Measurements from ENCODE around the gene ASAH2.
"Not testable (repeated sequence)": the region's sequence is repeated elsewhere in the genome, so short reads cannot be mapped to it uniquely, and the experiment has no call there.

Gene ASAH2

DNA sequence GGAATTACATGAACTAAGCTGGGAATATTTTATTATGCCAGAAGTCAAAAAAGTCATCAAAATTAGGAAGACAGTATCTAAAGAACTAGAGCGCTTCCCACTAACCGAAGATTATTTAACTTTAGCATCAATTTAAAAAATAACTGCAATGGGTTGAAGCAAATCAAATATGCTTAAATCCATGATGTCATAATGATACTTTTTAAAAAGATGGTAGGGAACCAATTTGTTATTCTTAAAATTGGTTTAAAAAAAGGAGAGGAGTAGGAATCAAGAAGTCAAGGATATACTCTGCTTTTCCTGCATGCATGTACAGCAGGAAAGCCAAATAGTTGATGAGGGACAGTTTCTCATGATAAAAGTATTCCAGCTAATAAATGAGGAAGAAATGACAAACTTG is 3.2 kb upstream of the ASAH2 start:
- no peak for DNase-seq (ENCODE audit: low spot score)

DNA sequence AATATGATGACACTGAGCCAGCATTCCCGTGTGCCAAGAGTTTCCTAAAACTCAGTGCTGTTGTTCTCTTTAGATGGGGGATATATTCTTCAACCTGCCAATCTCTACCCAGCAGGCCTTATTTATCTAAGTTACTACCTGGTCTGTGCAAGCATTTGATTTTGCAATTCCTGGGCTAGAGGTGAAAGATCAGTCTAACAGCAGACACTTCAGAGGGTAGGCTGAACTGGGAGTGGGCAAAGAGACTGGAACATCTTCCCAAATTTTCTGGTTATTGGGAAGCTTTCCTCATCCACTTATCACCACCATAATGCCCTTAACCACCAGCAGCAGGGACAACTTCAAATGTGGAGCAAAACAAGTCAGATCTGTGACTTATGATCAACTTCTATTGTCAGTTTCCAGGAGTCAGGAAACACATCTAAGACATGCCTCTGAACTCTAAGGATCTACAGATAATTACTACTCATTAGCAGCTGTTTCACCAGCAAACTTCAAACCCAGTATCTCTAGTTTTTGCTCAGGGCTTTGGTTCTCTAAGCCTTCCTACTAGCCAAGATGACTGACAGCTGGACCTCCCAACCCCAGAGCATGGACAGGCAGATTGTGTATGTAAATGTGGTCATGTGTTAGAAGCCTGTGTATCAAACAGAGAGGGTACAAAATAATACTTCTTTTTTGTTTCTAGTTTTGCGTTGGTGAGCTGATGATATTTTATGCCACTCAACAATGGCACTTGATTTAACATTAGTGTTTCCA is 1.0 kb downstream of the ASAH2 start:
- no peak for DNase-seq (ENCODE audit: low spot score)

DNA sequence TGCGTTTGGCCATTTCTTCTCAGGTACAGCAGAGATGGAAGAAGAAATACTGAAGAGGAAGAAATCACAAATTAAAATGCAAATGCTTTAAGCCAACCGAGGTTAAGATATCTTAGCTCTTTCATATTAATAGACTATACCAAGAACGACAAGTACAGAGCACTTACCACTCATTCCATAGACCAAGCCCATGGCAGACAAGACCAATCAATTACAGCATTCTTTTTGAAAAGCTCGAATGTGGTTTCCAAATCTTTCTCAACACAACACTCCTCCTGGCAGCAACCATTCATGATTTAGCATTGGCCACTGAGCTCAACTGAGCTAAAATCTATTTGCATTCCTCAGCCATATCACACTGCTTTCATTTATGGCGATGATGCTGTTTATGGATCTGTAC is 2.7 kb downstream of the ASAH2 start:
- no peak for DNase-seq (ENCODE audit: low spot score)

DNA sequence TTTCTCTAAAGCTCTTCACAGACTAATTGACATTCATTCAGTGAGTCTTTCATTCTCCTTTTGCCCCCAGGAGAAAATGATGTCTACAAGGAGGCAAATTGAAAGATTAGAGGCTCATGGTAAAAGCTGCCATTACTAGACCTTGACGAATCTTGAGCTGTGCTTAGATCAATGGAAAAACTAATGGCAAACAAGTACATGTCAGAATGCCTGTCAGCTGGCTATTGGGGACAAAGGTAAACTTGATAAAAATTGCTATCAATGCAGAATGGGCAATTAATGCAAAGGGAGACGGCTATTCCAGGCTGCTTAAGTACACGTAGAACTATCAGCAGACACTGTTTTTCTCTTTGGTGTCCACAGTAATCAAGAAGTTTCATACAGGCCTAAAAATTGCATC is 3.3 kb downstream of the ASAH2 start:
- no peak for DNase-seq (ENCODE audit: low spot score)

DNA sequence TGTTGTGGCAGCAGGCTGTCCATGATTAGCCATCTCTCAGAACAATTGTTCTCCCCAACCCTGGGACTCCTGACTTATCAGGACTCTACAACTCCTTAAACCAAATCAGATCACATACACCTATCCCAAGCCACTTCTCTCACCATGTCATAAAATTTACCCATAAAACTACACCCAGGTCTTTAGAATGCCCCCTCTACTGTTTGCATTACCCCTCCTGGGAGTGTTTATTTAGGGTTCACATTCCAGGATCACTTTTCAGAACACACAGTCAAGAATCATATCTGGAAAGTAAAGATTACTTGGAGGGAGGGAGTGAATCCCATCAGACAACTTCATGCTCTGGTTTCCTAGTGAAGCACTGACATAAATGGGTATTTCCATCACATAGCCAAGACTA is 7.1 kb downstream of the ASAH2 start:
- no peak for DNase-seq (ENCODE audit: low spot score)

DNA sequence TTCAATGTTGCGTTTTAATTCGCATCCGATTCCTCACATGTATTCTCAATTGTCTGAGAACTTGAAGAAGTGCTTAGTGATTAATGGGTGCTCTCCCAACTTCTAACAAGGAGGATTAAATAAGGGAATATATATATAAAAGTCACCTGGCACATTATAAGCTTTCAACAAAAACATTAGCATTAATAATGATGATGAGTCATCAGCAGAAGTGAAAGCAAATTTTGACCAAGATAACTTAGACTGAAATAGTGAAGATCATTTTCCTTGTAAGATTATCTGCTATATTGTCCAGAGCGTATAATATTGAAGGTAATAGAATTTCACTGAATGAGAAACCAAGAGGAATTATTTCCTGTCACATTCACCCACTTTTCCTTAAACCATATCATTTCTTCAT is 8.5 kb downstream of the ASAH2 start:
- DNase-seq (ENCODE audit: low spot score), result no peak

DNA sequence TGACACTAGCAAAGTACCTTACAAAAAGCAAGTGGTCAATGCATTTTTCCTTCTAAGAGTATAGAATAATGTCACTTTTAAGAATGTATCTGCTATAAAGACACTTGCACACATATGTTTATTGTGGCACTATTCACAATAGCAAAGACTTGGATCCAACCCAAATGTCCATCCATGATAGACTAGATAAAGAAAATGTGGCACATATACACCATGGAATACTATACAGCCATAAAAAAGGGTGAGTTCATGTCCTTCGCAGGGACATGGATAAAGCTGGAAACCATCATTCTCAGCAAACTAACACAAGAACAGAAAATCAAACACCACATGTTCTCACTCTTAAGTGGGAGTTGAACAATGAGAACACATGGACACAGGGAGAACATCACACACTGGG is 9.8 kb downstream of the ASAH2 start:
- DNase-seq (ENCODE audit: low spot score), result not testable (repeated sequence)

DNA sequence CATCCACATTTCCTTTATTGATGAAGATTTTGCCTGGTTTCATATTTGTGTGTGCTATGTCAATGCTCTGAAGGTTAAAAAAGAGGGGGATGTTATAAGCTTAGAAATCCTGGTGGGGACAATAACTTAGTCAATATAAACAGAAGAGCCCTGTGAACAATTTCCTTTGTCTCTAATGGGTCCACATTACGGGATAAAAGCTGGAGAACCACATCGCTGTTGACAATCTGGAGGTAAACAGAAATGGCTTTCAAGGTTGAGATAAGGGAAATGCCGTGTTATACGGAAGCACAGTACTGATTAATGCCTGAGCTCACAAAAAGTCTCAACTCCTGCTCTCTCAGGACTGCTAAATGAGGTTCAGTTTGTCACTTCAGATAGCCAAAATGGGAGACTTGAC is 16.8 kb downstream of the ASAH2 start:
- no peak for DNase-seq (ENCODE audit: low spot score)

DNA sequence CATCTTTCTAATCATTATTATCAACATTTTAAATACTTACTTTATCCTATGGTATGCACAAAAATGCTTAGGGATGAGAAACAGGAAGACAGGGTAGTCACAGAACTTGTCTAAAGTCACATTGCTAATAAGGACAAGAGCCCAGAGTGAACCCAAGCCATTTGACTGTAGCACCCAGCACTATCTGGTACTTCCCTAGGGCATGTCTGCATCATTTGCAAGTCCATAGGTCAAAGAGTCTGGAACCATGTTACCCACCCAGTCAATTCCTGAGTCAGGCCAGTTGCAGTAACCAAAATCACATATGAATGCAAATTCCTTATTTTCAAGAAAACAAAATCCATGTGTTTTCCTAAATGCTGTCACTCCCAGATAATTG is 19.1 kb downstream of the ASAH2 start:
- no peak for DNase-seq (ENCODE audit: low spot score)

DNA sequence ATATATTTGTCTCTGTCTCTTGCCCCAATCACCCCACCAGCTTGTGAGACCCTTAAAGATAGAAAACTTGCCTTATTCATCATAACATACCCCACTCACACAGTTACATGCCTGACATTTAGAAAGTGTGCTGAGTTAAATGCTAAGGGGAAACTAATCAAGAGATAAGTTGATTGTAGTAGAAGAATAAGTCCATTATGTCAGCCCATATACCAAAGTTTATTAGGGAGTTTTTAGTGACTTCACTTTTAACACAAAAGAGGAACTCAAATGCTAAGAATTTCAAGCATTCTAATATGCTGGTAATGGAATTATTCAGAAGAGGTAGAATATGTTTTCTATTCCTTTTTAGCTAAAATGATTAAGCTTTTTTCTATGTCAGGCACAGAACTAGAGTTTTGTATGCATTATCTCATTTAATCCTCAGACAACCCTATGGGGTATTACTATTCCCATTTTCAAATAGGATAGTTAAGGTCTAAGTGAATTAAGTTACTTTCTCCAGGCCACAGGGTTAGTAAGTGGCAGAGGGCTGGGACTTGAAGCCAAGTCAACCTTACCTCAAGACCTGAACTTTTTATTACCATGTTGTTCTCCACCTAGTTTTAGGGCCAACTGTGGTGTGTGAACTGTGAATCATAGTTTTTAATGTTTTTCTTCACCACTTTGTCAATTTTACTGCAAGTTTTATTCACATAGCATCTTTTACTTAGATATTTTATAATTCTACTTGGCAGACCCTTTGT is 19.6 kb downstream of the ASAH2 start:
- no peak for DNase-seq (ENCODE audit: low spot score)

DNA sequence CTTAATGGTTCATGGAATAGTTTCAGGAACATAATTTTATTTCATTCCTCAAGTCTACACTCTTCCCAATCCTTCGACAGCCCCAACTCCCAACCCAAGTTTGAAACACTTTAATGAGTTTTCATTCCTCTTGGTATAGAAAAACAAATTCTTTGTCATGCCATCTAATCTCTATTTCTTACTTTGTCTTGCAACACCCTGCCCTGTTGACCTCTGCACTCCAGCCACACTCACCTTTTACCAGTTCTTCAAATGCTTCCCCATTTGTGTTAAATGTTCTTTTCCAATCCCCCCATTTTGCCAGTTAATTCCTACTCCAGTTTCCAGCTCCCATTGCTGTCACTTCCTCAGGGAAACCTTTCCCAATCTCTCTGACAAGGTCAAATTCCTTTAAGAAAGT is 21.9 kb downstream of the ASAH2 start:
- no peak for DNase-seq (ENCODE audit: low spot score)

DNA sequence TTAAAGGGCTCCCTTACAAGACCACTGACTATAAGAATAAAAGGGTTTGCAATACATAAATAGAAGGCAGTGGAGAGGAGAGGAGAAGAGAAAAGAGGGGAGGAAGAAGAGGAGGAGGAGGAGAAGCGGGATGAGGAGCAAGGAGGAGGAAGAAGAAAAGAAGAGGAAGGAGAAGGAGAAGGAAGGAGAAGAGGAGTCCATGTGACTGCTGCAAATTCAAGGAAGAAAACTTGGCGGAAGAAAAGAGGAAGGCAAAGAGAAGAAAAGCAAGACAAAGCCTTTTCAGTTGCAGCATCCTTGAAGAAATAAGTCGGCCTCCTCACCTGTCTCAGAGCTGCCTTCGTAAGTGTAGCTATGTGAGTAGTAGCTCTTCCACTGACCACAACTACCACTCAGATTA is 22.6 kb downstream of the ASAH2 start:
- DNase-seq (ENCODE audit: low spot score), result no peak

DNA sequence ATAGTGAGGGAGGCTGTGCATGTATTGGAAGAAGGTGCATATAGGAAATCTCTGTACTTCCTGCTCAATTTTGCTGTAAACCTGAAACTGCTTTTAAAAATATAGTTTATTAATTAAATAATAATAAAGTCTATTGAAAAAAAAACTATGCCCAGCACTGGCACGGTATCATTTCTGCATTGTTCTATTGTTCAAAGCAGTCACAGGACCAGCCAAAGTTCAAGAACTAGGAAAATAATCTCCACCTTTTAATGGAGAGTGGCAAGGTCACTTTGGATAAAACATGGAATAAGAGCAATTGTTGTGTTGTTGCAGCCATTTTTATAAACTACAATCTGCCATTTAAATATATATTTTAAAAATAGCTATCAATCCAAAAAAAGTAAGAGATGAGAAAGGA is 24.7 kb downstream of the ASAH2 start:
- no peak for DNase-seq (ENCODE audit: low spot score)

DNA sequence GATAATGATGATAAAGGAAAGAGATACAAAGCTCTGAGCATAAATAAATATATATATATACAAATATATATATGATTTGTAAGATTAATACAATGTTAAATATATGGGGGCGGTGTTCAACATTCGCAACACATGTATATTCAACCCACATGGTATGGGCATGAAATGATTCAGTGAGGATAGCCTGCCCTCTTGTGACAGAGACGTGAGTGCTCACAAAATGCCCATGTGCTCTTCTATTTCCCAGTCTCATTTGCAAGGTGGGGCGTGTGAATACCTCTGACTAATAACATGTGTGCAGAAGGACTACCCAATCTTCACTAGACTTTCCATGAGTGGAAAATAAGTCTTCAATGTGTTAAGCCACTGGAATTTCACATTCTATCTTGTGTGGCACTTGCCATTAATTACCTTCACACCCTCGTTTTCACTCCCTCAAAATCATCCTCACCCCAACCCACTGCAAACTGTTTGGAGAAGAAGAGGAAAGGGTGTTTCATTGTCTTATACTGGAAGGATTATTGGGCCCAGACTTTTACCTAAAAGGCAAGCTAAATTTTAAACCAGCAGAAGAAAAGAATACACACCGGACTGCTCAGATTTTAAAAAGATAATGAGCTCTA is 26.9 kb downstream of the ASAH2 start:
- peak; percentile 50 for DNase-seq (ENCODE audit: low spot score)

DNA sequence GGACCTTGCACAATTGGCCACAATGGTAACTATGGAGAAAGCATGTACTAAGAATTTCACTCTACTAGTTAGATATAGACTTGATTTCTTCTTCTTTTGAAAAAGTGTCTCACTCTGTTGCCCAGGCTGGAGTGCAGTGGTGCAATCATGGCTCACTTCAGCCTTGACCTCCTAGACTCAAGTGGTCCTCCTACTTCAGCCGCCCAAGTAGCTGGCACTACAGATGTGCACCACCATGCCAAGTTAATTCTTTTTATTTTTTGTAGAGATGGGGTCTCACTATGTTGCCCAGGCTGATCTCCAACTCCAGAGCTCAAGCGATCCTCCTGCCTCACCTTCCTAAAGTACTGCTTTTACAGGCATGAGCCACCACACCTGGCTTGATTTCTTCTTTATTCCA is 29.1 kb downstream of the ASAH2 start:
- DNase-seq (ENCODE audit: low spot score), result no peak

DNA sequence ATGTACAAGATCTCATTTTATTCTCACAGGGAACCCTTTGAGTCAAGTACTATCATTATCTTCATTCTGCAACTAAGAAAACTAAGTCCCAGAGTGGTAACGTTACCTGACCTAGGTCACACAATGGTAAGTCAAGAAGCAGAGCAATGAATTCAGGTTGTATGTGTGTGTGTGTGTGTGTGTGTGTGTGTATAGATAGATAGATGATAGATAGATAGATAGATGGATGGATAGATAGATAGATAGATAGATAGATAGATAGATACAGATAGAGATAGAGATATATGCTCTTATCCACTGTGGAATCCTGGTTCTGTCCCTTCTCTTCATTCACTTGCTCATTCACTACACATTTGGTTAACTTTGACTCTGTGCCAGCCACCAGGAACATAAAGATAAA is 29.8 kb downstream of the ASAH2 start:
- no peak for DNase-seq (ENCODE audit: low spot score)

DNA sequence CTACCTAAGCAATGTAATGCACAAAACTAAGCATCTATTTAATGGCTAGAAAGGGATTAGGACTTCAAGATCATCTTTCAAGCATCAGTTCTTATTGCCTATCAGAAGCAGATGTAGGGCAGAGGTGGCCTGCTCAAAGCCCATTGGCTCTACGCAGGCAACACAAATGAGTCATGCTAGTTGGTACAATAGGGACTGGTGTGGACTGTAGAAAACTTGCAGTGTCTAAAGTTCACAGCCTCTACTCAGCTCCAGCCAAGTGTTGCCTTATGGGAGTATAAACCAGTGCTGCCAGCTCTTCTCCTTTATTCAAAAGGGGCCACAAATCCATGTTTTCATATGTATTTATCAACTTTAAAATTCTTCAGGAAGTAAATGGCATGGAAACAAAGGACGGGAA is 31.7 kb downstream of the ASAH2 start:
- no peak for DNase-seq (ENCODE audit: low spot score)

DNA sequence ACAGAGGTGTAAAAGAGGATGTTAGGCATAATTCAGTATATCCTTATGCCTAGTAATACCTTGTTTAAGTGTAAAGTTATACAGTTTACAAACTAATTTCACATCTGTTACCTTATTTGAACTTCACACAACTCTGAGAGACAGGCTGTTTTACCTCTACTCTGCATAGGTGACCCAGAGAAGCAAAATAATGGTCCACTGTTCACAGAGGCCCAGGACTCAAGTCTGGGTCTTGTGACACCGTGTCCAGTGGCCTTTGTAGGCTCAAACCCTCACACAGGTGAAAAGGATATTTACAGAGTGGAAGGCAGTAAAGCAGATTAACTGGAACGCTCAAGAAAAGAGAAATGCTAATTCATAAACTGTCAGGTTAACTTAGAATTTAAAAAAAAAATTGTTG is 32.1 kb downstream of the ASAH2 start:
- no peak for DNase-seq (ENCODE audit: low spot score)

DNA sequence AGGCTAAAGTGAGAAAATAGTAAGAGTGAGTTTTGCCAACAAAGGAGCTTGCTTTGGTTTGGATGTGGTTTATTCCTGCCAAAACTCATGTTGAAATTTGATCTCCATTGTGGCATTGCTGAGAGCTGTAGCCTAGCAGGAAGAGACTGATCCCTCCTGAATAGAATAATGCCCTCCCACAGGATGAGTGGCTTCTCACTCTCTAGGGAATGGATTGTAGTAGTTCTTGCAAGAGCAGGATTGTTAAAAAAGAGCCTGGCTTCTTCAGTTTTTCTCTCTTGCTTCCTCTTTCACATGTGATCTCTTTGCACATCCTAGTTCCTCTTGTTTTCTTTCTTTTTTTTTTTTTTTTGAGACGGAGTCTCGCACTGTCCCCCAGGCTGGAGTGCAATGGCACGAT is 34.4 kb downstream of the ASAH2 start:
- peak; percentile 30 for DNase-seq (ENCODE audit: low spot score)

DNA sequence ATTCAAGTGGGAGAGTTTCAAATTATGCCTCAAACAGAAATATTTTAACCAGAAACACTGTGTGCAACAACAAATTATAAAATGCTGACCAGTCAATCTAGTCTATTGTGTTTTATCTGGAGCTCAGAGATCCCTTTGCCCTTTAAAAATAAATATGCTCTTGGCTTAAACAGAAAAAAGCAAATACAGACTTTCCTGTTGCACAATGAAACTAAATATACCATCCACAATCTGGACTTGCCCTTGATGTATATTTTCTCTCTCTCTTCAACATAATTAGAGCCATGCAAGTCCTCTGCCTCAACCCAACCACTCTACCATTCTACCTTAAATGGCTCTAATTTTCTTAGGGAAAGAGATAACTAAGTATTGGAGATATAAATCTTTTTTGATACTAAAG is 34.9 kb downstream of the ASAH2 start:
- DNase-seq (ENCODE audit: low spot score), result no peak

DNA sequence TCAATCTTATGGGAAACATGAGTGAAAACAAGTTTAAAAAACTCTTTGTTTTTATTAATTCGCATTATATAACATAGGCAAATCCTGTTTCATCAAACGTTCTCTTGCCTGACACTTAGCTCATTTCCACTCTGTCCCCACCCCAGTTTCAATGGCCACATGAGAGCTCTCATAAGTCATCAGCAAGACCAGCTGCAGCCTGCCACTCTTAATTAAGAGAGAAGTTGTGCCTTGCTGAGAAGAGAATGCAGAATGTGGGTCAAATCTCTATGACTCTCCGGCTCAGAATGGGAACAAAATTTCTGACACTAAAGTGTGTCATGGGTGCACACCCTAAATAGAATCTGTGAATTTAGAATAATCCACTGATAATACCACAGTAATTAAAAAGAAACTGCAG is 39.6 kb downstream of the ASAH2 start:
- DNase-seq (ENCODE audit: low spot score), result no peak

DNA sequence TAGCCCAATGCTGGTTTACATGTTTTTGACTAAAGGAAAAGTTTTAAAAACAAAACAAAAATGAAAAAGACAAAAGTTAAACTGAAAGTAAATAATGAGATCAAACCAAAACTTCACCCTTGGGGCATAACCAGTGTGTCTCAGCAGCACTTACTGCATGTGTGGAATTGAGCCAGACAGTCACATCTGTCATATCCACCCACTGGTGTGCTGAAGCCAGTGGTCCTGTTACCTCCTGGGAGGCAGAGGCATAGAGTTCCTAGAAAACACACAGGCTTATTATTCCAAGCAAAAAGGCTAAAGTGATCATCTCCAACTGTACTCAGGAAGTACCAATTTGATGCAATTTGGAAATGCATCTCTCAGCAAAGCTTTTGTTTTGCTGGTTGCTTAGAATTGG is 40.4 kb downstream of the ASAH2 start:
- DNase-seq (ENCODE audit: low spot score), result no peak
